GM18505 (cell line): ENCODE measurements around the gene PARD3B.

Experiments used
- ATAC-seq: cut with Tn5 transposase; IDR thresholded peaks from one replicate; pipeline ENCODE4 v1.9.1; 2021; ENCODE audit not compliant: unreplicated experiment
- POLR2A ChIP-seq: IDR thresholded peaks from 4 replicates; pipeline ENCODE4 v1.6.1; 2011; ENCODE audit warnings: borderline replicate concordance; ENCODE audit not compliant: insufficient read depth, insufficient read length; ENCODE audit errors: extremely low read depth

Gene PARD3B

GRCh38 chr2:205593891-205594290 is 1048.6 kb downstream of the PARD3B start:
- TF ChIP-seq POLR2A = no peak
- no peak for ATAC-seq

- no peak for TF ChIP-seq POLR2A
- ATAC-seq = no peak
Observed at GRCh38 chr2:205596581-205596980, 1051.3 kb downstream of the PARD3B start.

GRCh38 chr2:205605638-205606304 is 1060.5 kb downstream of the PARD3B start:
- ATAC-seq = no peak
- TF ChIP-seq POLR2A = no peak

GRCh38 chr2:205607146-205607545 is 1061.9 kb downstream of the PARD3B start:
- no peak for TF ChIP-seq POLR2A
- no peak for ATAC-seq

- no peak for ATAC-seq
- TF ChIP-seq POLR2A = no peak
Observed at GRCh38 chr2:205609113-205609512, 1063.8 kb downstream of the PARD3B start.

- no peak for TF ChIP-seq POLR2A
Observed at GRCh38 chr2:205610437-205610836, 1065.2 kb downstream of the PARD3B start.

GRCh38 chr2:205612636-205613035 is 1067.4 kb downstream of the PARD3B start:
- no peak for ATAC-seq
- TF ChIP-seq POLR2A = no peak

More at GRCh38 chr2:205610437-205610836, 1065.2 kb downstream of the PARD3B start:
- no peak for ATAC-seq

GRCh38 chr2:205613970-205614559 is 1068.8 kb downstream of the PARD3B start:
- no peak for ATAC-seq
- TF ChIP-seq POLR2A = no peak

- ATAC-seq = no peak
- TF ChIP-seq POLR2A = no peak
Observed at GRCh38 chr2:205614965-205615364, 1069.7 kb downstream of the PARD3B start.

GRCh38 chr2:205617905-205618304 is 1072.6 kb downstream of the PARD3B start:
- no peak for TF ChIP-seq POLR2A
- no peak for ATAC-seq

GRCh38 chr2:205619600-205619999 is 1074.3 kb downstream of the PARD3B start:
- no peak for TF ChIP-seq POLR2A
- no peak for ATAC-seq

GRCh38 chr2:205627085-205627484 is 1081.8 kb downstream of the PARD3B start:
- TF ChIP-seq POLR2A = no peak
- ATAC-seq = no peak

- no peak for TF ChIP-seq POLR2A
- no peak for ATAC-seq
Observed at GRCh38 chr2:205628422-205628821, 1083.1 kb downstream of the PARD3B start.

GRCh38 chr2:205629091-205629776 is 1084.0 kb downstream of the PARD3B start:
- ATAC-seq = no peak

More at GRCh38 chr2:205629091-205629776, 1084.0 kb downstream of the PARD3B start:
- TF ChIP-seq POLR2A = no peak
